Suppressor macrophage (primary cell): ENCODE data around the gene EFS.
"Not testable (repeated sequence)": the region's sequence is repeated elsewhere in the genome, so short reads cannot be mapped to it uniquely, and the experiment has no call there.

Experiments
- DNase-seq, 4 experiments: peaks; one replicate each; pipeline ENCODE4 v3.0.0-alpha.2; 2020 to 2022

Gene EFS

DNA sequence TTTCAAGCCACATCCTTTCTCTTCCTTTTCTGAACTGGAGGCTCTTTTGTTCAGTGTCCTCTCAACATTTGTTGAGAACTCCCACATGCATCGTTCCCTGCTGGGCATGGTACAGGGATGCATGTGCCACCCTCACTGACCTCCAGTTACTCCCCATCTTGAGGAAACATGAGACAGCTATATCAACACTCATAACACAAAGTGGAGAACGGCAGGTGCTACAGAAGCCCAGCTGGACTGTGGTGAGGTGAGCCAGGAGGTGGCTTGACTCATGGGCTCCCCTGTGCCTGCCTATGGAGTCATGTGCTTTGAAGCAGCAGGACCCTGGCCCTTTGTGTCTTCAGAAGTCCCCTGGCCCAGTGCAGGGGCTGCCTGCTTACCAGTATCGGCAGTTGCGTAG, 33.4 kb upstream of the EFS start:
- DNase-seq, result no peak

DNA sequence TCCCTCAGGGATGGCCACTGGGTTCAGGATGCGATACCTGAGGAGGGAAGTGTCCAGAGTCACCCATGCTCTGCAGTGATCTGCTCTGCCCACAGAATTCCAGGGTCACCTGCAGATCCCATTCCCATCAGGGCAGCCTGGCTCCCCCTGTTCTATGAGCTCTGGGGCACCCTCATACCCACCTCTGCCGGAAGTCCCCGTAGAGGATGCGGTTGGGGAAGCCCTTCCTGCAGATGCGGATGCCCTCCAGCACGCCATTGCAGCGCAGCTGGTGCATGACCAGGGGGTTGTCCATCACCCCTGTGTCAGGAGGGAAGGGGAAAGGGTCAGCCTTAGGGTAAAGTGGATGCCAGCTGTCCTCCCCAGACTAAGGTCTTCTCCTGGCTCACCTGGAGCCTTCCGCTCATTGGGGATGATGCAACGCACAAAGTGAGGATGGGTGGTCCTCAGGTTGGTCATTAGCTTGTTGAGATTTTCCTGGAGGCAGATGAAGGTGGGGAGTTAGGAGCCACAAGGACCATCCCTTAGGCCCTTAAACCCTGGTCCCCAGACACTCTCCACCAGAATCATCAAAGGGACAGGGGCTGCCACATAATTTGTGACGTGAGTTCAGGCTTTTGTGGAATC, 31.9 kb upstream of the EFS start:
- DNase-seq, result no peak

DNA sequence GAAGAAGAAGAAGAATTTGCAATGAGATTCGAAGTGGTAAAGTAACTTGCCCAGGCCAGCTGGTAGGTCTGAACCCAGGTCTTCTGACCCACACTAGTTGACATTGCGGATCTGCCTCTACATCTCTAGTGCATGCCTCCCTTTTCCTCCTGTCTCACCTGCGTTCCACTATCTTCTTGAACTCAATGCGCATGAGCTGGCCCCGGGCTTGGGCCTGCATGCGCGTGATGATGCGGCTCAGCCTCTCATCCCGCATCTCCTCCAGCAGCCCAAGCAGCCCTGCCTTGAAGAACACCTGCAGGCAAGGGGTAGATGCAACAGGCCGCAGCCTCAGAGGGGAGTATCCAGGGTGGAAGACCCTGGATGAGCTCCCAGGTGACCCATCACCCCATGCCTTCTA, 31.2 kb upstream of the EFS start:
- no peak for DNase-seq

DNA sequence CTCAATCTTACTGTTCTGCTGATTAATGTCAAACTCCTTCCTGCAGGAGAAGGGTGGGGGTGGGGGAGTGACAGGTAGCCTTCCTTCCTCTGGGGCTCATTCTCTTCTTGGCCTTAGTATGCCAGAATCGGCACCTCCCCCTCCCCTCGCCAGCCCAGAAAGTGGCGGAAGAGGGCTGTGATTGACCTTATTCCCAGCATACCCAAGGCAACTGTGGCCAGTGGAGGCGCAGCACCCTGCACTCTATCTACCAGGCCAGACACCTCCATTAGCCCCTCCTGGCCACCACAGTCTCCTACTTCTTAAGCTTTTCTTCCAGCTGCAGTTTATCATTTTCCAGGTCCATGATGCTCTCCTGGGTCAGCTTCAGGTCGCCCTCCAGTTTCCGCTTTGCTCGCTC, 27.6 kb upstream of the EFS start:
- DNase-seq, result no peak

DNA sequence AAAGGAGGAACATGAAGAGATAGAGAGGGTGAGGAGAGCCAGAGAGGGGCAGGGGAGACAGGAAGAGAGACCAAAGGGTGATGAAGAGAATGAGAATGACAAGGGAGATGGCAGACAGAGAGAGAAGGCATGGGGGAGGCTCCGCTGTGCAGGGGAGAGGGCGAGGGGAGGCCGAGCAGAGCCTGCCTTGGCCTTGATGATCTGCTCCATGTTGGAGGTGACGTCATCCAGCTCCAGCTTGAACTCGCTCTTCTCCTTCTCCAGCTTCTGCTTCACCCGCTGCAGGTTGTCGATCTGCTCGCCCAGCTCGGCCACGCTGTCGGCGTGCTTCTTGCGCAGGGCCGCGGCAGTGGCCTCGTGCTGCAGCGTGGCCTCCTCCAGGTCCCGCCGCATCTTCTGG, 24.9 kb upstream of the EFS start:
- not testable (repeated sequence) for DNase-seq

DNA sequence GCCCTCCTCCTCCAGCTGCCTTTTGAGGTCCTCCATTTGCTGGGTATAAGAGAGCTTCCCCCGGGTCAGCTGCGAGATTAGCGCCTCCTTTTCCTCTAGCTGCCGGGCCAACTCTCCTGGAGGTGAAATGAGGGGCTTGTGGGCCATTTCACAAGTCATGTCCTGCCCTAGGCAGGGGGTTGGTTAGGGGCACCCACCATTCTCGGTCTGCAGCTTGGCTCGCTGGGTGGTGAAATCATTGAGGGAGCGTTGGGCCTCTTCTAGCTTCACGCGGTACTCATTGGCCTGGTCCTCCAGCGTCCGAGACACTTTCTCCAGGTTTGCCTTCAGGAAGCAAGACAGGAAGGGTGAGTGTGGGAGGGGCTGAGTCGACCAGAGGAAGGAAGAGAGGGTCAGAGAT, 24.4 kb upstream of the EFS start:
- no peak for DNase-seq

DNA sequence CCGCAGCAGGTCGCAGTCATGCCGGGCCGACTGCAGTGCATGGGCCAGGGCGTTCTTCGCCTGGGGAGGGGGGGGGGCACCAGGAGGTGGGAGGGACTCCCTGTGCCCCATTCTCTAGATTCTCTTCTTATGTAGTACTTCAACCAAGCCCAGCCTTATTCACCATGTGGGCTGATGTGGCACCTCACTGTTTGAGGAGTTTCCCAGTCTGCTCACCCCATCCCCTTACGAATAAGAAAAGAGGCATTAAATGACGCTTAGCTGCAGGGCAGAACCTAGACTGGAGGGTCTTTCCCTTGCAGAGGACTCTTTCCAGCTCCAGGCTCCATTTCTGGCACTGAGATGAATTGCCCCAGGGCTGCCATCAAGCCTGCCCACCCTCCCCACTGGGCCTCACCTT, 24.0 kb upstream of the EFS start:
- no peak for DNase-seq

DNA sequence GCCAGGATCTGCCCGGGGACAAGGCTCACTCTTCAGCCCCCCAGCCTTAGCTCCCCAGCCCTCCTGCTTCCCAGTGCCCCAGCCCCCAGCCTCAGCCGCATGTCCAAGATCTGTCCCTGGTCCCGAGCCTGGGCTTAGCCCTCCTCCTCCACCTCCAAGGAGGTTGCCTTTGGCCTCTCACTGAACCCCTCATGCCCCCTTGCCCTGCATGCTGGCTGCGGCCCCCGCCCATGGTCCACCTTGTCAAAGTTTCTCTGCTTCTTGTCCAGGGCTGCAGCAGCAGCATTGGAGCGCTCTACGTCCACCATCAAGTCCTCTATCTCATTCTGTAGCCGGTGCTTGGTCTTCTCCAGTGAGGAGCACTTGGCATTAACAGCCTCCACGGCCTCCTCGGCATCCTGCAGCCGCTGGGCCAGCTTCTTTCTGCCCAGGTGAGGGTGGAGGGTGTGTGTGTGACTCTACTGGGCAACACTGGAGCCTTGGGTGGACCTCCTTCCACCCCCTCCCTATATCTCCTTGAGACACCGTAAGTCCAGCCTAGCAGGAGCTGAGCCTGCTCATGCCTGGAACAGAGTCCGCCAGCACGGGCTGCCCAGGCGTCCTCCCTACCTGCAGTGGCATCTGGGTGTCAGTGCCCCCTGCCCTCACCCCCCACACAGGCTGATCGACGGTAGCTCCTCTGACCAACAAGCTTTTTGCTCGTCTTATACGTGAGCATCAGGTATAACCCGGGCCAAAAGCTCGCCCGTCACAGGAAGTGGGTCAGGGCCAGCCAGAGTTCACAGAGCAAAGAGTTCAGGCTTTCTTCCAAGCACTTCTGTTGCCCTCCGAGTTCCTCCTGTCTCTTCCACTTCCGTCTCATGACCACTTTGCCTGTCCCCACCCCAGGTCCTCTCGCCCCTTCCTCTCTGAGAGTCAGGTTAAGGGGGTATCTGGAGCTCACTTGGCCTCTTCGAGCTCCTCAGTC, 23.2 kb upstream of the EFS start:
- no peak for DNase-seq

DNA sequence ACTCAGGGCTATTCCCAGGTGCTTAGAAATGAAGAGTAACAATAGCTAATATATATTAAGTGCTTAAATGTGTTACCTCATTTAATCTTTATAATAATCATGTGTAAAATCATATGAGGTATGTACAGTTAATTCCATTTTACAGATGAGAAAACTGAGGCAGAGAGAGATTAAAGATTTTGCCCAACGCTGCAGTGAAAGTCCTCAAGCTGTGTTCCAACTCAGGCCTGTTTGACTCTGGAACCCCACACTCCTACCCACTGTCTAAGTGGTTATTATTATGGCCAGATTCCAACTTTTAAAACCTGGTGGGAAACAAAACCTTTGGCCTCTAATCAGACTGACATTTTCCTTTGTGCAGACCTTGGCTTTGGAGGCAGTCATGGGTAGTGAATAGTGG, 22.0 kb upstream of the EFS start:
- DNase-seq, result no peak

DNA sequence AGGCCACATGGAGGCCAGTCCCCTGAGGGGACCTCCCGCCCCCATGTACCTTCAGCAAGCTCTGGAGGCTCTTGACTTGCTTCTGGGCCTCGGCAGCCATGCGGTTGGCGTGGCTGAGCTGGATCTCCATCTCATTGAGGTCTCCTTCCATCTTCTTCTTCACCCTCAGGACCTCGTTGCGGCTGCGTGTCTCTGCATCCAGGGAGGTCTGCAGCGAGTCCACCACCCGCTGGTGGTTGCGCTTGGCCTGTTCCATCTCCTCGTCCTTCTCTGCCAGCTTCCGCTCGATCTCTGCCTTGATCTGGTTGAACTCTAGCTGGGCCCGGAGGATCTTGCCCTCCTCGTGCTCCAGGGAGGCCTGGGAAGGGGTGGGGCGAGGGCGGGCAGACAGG, 21.3 kb upstream of the EFS start:
- DNase-seq, result not testable (repeated sequence)

DNA sequence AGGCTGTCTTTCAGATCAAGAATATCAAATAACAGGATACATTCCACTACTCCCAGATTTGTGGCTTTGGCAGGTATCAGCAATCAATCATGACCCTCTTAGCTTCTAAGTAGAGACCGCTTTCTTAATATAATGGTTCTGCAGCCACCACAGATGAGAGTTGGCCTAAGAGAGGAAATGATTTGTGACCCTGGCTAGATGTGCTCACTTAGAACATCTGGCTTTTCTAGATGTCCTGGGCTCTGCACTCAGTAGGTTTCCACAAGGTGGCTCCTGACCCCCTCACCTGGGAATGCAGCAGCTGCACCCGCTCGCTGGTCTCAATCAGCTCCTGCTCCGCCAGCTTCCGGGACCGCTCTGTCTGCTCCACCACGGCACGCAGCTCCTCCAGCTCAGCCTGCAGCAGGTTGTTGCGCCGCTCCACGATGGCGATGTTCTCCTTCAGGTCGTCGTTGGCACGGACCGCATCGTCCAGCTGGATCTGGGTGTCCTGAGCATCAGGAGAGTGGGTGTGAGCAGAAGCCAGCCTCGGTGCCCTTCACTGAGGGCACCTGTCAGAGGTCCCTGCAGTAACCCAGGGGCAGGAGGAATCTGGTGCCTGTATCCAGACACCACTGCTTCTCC, 20.8 kb upstream of the EFS start:
- DNase-seq, result no peak

DNA sequence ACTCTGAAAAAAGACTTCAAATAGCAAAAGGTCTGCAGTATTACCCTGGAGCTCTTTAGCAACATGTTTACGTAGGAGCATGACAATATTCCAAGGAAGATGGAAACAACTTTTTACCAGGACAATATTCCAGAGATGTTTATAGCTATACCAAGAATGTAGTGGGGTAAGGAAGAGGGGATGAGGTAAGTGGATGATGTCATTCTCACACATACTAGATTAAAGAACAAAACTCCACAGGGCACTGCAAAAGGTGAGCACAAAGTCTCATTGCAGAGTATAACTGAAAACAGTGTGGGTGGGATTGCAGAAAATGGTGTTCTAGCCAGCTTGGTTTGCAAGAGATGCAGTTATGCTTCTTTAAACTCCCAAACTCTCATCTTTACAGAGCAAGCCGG, 20.3 kb upstream of the EFS start:
- DNase-seq, result no peak

DNA sequence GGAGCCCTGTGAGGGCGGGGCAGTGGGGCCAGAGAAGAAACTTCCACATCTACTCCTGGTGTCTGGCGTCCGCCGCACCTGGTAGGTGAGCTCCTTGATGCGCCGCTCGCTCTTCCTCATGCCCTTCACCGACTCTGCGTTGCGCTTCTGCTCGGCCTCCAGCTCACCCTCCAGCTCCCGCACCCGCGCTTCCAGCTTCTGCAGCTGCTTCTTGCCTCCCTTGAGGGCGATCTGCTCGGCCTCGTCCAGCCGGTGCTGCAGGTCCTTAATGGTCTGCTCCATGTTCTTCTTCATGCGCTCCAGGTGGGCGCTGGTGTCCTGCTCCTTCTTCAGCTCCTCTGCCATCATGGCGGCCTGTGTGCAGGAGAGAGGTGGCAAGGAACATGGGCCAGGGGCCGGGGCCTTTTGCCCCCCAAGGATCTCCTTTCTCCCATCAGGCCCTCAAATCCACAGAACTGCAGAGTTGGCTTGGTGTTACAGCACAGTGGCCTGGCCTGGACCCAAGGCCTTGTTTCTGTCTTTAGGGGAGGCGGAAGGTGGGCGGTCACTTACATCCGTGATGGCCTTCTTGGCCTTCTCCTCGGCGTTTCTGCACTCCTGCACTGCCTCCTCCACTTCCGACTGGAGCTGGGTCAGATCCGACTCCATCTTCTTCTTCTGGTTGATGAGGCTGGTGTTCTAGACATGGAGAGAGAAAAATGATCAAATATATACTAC, 19.6 kb upstream of the EFS start:
- no peak for DNase-seq

DNA sequence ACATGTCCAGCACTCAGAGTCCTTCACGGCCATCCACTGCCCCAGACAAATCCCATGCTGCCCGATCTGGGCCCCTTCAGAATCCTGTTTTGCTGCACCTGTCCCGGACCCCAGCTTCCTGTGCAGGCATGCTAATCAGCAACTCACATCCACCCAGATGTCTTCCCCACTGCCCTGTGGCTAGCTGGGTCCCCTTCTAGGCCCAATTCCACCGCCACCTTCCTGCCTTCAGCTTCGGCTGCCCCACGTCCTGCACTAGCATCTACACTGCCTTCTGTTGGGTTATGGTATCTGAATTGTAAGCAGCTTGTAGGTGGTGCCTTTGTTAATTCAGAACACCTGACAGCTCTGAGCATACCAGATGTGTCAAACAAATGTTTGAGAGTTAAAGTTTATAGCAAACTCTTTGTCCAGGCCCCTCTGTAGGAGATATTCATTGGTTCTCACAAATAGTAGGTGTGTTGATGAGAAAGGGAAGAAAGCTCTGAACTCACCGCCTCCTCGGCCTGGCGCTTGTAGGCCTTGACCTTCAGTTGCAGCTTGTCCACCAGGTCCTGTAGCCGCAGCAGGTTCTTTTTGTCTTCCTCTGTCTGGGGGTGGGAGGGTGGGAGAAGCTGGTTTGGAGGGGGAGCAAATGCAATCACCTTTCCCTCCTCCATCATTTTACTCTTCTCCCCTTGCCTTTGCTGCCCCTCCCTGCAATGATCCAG, 17.9 kb upstream of the EFS start:
- no peak for DNase-seq

DNA sequence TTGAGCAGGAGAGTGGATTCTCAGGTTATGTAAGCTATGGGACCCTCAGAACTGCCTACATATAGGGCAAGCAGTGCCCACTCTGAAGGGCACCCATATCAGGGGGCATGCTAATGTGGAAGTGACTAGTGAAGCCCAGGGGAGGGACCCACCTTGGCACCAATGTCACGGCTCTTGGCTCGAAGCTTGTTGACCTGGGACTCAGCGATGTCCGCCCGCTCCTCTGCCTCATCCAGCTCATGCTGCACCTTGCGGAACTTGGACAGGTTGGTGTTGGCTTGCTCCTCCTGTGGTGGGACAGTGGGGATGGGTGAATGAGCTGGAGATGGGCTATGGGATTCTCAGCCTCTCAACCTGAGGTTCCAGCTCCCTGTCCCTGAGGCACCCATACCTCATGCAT, 17.3 kb upstream of the EFS start:
- no peak for DNase-seq

DNA sequence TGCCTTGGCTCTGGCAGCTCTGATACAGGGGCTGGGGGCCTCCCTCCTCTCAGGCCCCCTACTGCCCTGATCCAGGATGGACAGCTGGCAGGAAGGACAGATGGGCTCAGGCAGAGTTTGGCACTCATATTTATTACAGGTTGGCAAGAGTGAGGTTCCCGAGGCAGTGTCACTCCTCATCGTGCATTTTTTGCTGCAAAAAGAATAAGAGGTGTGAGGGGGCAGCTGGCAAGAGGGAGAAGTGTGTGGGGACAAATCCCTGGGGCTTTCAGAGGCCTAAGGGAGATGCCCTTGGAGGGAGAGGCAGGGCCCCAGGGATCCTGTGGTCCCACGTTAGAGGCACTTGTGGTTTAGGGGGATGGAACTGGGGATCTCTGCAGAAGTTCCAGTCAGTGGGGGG, 16.9 kb upstream of the EFS start:
- no peak for DNase-seq

DNA sequence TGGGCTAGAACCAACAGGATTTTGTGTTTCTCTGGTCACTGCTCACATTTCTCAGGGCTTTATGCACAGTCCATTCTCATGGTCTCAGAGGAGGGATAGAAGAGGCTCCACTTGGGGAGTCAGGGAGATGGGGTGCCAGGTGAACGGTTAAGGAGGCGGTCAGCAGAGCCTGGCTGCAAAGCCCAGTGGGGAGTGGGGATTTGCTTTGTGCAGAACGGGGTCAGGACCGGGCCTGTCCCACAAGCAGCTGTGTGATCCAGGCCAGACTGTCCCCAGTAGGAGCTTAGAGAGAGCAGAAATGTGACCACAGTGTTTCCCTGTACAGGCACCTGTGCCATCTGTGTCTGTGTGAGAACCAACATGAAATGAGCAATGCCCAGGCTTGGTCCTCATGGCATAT, 16.0 kb upstream of the EFS start:
- DNase-seq, result no peak

DNA sequence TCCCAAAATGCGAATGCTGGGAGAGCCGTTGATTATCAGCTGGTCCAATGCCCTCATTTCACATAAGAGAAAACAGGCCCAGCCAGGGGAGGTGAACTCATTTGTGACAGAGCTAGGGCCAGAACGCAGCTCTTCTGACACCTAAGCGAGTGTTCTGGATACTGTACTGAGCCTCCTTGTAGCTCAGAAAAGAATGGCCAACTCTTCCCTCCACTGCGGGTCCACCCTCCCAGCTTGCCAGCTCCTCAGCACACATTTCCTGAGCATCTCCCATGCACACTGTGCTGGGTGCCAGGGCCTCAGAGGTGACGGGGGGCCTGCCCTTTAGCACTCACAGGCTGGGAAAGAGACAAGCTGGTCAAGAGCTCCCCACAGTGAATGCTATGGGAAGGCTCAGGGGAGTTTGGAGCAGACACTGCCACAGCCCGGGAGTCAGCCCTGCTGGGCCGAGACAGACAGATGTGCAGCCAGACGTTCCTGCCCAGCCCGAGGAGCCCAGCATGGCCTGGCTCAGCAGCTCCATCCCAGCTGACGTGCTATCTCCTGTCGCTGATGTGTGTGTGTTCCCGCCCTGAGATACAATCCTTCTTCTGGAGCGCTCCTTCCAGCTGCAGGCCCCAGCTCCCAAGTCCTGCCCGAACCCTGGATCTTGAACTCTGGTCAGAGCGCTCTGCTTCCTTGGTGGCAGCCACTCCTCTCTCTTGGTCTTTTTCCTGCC, 15.4 kb upstream of the EFS start:
- DNase-seq, result no peak

DNA sequence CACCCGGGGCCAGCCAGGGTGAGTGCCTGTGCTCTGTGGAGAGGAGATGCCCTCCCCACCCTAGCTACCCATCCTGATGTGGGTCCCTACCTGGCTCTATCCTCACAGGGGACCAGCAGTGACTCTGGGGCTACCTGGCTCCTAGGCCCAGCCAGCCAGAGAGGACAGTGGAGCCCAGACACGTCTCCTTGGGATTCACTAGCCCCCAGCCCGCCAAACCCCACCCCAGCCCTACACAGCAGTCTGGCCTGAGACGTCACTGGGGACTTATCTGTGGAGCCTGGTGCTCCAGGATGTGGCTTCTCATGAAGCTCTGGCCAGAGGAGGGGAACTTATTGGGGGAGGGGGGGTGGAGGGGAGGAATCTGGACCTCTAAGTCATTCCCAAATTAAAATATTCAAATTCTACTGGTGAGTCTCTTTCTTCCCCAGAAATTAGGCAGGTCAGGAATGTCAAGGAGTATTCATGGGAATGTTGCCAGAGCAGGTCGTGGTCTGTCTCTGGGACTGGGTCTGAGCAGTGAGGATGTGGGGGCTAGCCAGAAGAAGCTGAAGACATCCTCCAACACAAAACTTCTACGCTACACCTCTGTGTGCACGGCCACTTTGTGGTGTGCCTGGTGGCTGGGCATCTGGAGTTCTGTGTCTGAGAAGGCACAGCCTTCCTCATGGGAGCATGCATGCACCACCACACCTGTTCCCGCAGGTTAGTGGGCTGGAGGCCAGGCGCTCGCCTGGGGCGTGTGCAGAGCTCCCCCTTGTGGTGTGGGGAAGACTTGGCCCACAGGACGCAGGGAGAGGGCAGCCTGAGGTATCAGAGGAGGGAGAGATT, 14.6 kb upstream of the EFS start:
- peak; percentile 54 to 79 (median 66) for DNase-seq

DNA sequence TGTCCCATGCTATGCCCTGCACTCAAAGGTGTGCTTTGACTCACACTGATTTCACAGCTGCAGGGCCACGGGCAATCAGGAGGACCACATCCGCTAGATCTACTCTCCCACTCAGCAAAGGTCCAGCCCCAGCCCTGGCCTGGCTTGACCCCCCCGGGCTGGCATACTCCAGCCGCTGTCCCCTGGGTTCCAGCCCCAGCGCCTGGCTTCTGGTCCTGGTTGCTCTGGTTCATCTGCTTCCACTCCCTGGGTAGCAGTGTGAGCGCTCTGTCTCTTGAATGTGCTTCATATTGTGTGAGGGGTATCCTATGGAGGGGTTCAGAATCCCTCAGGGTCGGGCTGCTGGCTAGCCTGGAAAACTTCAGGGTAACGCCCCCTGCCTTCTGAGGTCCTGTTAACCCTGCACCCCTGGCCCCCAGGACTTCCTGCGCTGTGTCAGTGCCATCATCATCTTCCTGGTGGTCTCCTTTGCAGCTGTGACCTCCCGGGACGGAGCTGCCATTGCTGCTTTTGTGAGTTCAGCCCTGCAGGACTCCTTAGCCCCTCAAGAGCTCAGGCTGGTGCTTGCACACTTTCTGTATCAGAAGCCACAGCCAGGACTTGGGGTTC, 13.7 kb upstream of the EFS start:
- DNase-seq, result no peak
